ENCODE results near the gene BNIP2. TPM values are rescaled to one million over a fixed set of nuclear protein-coding genes. Genes with fewer than 3 reads are reported as not detected.

The BNIP2 gene
- total RNA-seq, 1 donor from 2014 or later, result 83.2 TPM

GRCh38 chr15:59611276-59612260, 77.6 kb downstream of the BNIP2 start, which contains the start of gene GCNT3:
GCNT3 (plus strand) TSS chr15:59611783; CDS start chr15:59618239, 6,456 bp downstream.
- Histone ChIP-seq H3K27ac (no peak within 1 kb of the TSS), H3K27me3 (no peaks in the 10 kb centered on the region), H3K4me1 (no peaks in the 10 kb centered on the region), H3K36me3 (no peaks in the 10 kb centered on the region), H3K9me3 (no peaks in the 10 kb centered on the region), H3K4me3 (no peak within 1 kb of the TSS)
- DNase-seq (ENCODE audit: extremely low spot score in 2 of 2), result no peak
- TF ChIP-seq POLR2A (IDR thresholded peaks at IDR 0.05) (no peak), CTCF (IDR thresholded peaks at IDR 0.05) (no peak), POLR2AphosphoS5 (IDR thresholded peaks at IDR 0.05; ENCODE audit: insufficient read depth in 1 of 2, low read depth in 1 of 2) (no peak)
- intact Hi-C loops (cut with DNase I), result no loop called here

DNA sequence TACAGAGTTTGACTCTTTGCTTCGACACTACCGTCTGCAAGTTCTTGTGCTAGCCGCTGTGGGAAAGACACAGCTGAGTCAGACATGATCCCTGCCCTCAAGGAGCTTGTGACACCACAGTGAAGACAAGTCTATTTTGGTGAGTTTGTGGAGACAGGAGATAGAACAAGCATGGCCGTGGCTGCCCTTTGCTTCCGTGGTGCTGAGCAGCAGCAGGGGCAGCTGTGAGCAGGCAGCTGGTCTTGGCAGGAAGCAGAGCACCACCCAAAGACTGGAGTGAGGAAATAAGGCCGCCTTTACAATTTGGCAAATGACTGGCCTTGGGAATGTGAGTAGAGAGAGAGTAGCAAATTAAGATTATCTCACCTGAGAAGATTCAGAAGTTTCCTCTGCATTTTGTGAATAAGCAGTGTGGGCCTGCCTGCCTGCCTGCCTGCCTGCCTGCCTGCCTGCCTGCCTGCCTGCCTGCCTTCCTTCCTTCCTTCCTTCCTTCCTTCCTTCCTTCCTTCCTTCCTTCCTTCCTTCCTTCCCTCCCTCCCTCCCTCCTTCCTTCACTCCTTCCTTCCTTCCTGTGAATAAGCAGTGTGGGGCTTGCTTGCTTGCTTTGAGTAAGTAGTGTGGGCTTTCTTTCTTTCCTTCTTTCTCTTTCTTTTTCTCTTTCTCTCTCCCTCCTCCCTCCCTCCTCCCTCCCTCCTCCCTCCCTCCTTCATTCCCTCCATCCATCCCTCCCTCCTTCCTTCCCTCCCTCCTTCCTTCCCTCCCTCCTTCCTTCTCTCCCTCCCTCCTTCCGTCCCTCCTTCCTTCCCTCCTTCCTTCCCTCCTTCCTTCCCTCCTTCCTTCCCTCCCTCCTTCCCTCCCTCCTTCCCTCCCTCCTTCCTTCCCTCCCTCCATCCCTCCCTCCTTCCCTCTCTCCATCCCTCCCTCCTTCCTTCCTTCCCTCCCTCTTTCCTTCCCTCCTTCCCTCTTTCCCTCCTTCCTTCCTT, 79.1 kb downstream of the BNIP2 start:
- TF ChIP-seq POLR2A (IDR thresholded peaks at IDR 0.05) (no peak), POLR2AphosphoS5 (IDR thresholded peaks at IDR 0.05; ENCODE audit: insufficient read depth in 1 of 2, low read depth in 1 of 2) (no peak), CTCF (IDR thresholded peaks at IDR 0.05) (no peak)
- H3K4me1 ChIP-seq, result no peaks in the 10 kb centered on the region
- H3K27me3 ChIP-seq, result no peaks in the 10 kb centered on the region
- intact Hi-C loops (cut with DNase I), result no loop called here
- no peak overlapping the region for H3K4me3 ChIP-seq
- DNase-seq (ENCODE audit: extremely low spot score in 2 of 2), result no peak
- H3K27ac ChIP-seq, result no peak overlapping the region
- no peaks in the 10 kb centered on the region for H3K9me3 ChIP-seq
- no peaks in the 10 kb centered on the region for H3K36me3 ChIP-seq

Other genes starting within 250 kb of the BNIP2 start
- gene GCNT3, start 77.5 kb downstream of the BNIP2 start, total RNA-seq, result 1.5 TPM
- gene GTF2A2, start 31.8 kb downstream of the BNIP2 start, total RNA-seq, result 36.8 TPM